Activated CD8-positive, alpha-beta memory T cell treated with anti-CD3 and anti-CD28 coated beads for 1 hour (primary cell): ENCODE measurements around the gene CACNA2D3.

Source experiments
- DNase-seq, 2 donors: peaks; one replicate each; pipeline ENCODE4 v3.0.0-alpha.2; 2020; ENCODE audit warnings: low read depth in 1 of 2; ENCODE audit errors: extremely low read depth in 1 of 2

Gene CACNA2D3

GRCh38 chr3:54889731-54890130 is 767.4 kb downstream of the CACNA2D3 start:
- no peak for DNase-seq

GRCh38 chr3:54891540-54891897 is 769.2 kb downstream of the CACNA2D3 start:
- no peak for DNase-seq

GRCh38 chr3:54892168-54892567 is 769.8 kb downstream of the CACNA2D3 start:
- no peak for DNase-seq

- no peak for DNase-seq
These were observed 773.3 kb downstream of the CACNA2D3 start for GRCh38 chr3:54895613-54896012.

GRCh38 chr3:54897028-54897711 is 774.8 kb downstream of the CACNA2D3 start:
- DNase-seq = no peak

GRCh38 chr3:54899273-54899672 is 776.9 kb downstream of the CACNA2D3 start:
- DNase-seq = no peak

GRCh38 chr3:54900838-54901591 is 778.7 kb downstream of the CACNA2D3 start:
- DNase-seq = no peak

- DNase-seq = no peak
These were observed 779.7 kb downstream of the CACNA2D3 start for GRCh38 chr3:54901906-54902685.

- DNase-seq = no peak
These were observed 783.0 kb downstream of the CACNA2D3 start for GRCh38 chr3:54905261-54905888.

- no peak for DNase-seq
These were observed 783.6 kb downstream of the CACNA2D3 start for GRCh38 chr3:54905920-54906319.

- no peak for DNase-seq
These were observed 784.4 kb downstream of the CACNA2D3 start for GRCh38 chr3:54906763-54907162.

GRCh38 chr3:54909191-54909590 is 786.8 kb downstream of the CACNA2D3 start:
- DNase-seq = no peak

GRCh38 chr3:54914180-54914579 is 791.8 kb downstream of the CACNA2D3 start:
- no peak for DNase-seq

- no peak for DNase-seq
These were observed 792.8 kb downstream of the CACNA2D3 start for GRCh38 chr3:54915181-54915580.

GRCh38 chr3:54915976-54916375 is 793.6 kb downstream of the CACNA2D3 start:
- DNase-seq = no peak

GRCh38 chr3:54916732-54917131 is 794.4 kb downstream of the CACNA2D3 start:
- no peak for DNase-seq

GRCh38 chr3:54917174-54917573 is 794.8 kb downstream of the CACNA2D3 start:
- no peak for DNase-seq

GRCh38 chr3:54917862-54918261 is 795.5 kb downstream of the CACNA2D3 start:
- no peak for DNase-seq

GRCh38 chr3:54918516-54918915 is 796.2 kb downstream of the CACNA2D3 start:
- DNase-seq = no peak

- DNase-seq = no peak
These were observed 805.9 kb downstream of the CACNA2D3 start, which contains the start of gene LRTM1 for GRCh38 chr3:54928046-54928770. Gene LRTM1, minus strand, starts transcription at chr3:54928059. Its CDS starts 148 bp downstream, at chr3:54927911.
